GM19035 (cell line): Measurements from ENCODE around the gene MAD2L2.
"Not testable (repeated sequence)": the region's sequence is repeated elsewhere in the genome, so short reads cannot be mapped to it uniquely, and the experiment has no call there.

Source experiments
- ATAC-seq: cut with Tn5 transposase; IDR thresholded peaks from one replicate; pipeline ENCODE4 v1.9.1; 2021; ENCODE audit not compliant: unreplicated experiment

MAD2L2 gene

DNA sequence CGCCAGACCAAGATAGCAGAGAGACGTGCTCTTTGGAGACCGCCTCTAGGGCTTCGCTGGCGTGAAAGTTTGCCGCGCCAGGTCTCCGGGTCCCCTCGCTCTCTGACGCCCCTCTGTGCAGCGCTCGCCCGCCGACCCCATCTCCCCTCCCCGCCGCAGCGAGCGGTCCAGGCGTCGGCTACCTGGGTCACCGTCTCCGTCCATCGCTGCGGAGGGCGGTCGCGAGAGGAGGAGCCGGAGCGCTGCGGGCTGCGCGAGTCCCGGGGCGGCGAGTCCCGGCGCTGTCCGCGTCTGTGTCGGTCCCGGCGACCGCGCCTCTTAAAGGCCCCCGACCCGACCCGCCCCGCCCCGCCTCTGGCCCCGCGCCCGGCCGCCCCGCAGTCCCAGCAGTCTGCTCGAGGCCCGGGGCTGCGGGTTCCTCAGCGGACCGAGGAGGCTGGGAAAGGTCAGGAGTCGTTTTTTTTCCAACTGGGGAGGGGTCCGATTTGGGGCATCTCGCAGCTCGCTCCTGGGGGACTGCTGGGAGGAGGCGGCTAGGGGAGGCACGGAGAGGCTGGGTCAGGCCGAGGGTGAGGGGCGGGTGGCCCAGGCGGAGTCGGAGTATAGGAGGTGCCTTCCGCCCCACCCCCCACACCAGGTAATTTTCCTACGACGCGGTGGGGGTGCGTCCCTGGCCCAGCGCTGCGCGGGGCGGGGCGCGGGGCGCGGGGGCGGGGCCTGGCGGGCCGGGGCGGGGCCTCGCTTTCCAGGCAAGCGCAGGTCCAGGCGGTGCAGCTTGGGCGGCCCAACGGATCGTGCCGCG, 26.6 kb downstream of the MAD2L2 start, which contains the start of the genes FBXO2 and FBXO44:
Gene FBXO2 (minus strand): TSS at position 293 of the 802 bp plus-strand sequence. CDS start 89 bp downstream, at position 204.
Gene FBXO44 (plus strand): TSS at position 741 of the 802 bp plus-strand sequence. CDS start 959 bp downstream, outside the sequence.
- peak; percentile 72 for ATAC-seq

GRCh38 chr1:11653861-11654136, 27.1 kb downstream of the MAD2L2 start:
- ATAC-seq, result no peak

GRCh38 chr1:11653101-11653860, 27.7 kb downstream of the MAD2L2 start:
- no peak for ATAC-seq

GRCh38 chr1:11652203-11652780, 28.7 kb downstream of the MAD2L2 start:
- ATAC-seq, result no peak

- no peak for ATAC-seq
These were observed 29.9 kb downstream of the MAD2L2 start for GRCh38 chr1:11651017-11651416.

GRCh38 chr1:11650331-11650991, 30.5 kb downstream of the MAD2L2 start:
- ATAC-seq, result no peak

DNA sequence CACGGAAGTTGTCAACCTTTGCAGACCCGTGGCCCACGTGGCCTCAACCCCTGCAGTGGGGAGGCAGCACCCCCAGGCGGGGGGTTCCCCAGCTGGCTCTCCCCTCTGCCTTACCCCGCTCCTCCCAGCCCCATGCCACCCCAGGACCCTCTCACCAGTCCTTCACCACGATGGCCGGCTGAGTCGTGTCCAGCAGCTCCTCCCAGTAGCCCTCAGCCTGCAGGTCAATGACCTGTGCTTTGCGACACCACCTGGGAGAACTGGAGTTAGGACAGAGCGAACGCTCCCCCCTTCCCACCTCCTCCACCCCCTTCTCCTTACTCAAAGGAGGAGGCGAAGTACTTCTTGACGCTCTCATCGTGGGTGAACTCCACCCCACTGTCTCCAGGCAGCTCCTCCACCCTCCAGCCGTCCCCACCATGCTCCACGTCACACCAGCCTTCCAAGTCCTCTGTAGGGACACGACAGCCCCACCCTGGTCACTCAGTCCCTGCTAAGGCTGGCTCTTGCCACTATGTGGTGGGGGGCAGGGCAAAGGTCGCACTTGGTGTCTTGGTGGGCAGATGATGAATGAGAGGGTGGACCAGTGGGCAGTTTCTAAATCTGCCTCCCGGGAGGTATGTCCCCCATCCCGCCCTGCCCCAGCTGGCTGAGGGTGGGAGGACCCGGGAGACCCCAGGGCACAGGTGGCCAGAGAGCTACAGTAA, 31.2 kb downstream of the MAD2L2 start:
- ATAC-seq, result no peak

DNA sequence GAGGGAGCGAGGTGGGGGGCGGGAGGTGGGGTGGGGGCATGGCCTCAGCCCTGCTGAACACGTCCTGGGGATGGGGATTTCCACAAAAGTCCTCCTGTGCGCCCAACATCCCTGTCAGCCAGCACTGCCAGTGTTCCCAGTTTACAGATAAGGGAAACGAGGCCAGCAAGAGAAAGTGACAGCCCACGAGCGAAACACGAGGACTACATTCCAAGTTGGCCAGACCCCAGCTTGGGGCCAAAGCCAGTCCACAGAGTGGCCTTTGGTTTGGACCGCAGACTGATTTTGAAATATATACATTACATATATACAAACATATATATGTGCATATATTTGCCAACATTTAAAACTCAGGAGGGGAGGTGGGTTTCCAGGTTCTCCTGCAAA, 31.7 kb downstream of the MAD2L2 start:
- ATAC-seq, result no peak

- ATAC-seq, result no peak
These were observed 32.2 kb downstream of the MAD2L2 start for GRCh38 chr1:11648732-11649158.

DNA sequence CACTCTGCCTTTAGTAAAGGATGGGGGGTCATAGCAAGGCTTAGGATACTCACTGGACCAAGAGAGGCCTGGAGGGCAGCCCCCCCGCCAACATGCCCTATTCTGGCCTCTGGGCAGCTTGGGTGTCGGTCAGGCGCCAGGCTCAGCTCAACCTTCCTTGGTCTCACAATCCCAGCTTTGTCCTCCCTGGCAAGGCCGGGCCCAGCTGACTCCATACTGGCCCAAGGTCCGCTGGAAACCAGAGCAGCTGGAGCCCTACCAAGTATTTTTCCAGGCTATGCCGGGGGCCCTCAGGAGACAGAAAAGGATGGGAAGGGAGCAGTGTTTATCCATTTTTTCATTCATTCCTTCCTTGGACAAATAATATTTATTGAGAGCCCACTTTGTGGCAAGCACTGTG, 32.9 kb downstream of the MAD2L2 start:
- ATAC-seq, result no peak

- ATAC-seq, result no peak
These were observed 33.6 kb downstream of the MAD2L2 start for GRCh38 chr1:11647333-11647732.

DNA sequence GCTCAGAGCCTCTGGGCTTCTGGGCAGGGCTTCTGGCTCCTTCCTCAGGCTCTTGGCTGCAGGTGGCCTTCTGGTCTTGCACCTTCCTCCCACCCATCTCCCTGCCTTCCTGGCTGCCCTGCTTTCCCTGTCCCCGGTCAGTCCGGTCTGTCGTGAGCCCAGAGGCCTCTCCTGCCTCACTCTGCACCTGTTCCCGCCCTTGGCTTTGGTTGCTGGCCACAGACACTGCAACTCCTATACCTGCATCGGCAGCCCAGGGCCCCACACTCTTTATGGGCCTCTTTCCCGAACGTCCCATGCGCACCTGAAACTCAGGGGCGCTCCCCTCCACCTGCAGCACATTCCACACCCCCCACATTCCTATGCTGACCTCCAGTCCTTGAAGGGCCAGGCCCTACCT, 34.6 kb downstream of the MAD2L2 start:
- ATAC-seq, result no peak

DNA sequence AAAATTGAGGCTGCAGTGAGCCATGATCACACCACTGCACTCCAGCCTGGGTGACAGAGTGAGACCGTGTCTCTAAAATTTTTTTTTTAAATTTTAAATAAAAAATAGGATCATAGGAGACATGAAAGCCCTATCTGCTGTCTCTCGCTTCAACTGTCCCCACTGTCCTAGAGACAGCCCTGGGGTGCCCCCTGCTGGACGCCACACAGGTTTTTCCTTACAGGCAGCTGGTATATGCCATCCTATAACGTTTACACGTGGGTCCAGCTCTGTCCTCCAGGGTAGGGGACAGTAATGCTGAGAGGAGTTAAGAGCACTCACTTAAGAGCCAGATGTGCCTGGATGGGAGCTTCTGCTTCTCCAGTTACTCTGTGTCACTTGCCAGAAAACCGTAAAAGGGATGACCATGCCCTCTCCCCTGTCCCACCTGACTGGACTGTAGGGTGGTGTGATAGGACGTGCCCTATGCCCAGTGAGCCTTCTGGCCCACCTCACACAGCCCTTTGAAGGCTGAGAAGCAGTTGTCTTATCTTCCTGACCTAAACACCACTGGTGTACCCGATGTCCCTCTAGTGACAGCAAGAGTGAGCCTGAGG, 35.2 kb downstream of the MAD2L2 start:
- ATAC-seq, result no peak

- no peak for ATAC-seq
These were observed 35.7 kb downstream of the MAD2L2 start for GRCh38 chr1:11645270-11645669.

DNA sequence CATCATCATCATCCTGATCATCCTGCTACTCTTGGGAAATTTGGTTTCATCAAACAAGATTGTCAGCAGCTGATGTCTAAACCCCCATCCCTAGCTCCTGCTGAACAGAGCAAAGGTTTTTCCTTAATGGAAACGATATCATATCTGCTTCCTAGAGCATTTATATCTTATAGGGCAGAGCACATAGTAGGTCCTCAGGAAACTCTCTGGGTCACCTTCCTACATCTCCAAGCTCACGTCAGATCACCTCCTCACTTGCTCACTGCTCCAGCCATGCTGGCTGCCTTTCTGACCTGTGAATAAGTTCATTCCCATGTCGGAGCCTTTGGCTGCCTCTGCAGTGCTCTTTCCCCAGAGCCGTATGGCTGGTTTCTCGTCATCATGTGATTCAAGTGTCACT, 37.2 kb downstream of the MAD2L2 start:
- ATAC-seq, result no peak

DNA sequence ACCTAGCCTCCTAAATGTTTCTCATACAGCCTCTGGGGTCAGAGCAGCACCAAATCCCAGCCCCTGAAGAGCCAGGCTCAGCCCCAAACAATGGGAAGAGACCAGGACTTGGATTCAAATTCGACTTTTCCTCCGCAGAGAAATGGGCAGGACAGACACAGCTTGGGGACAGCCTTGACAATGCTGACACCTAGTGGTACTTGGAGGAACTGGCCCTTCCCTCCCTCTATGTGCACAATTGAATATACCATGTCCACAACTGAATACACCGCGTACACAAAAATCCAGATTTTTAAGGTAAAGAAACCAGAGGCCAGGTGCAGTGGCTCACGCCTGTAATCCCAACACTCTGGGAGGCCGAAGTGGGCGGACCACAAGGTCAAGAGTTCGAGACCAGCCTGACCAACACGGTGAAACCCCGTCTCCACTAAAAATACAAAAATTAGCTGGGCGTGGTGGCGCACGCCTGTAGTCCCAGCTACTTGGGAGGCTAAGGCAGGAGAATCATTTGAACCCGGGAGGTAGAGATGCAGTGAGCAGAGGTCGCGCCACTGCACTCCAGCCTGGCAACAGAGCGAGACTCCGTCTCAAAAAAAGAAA, 38.4 kb downstream of the MAD2L2 start:
- not testable (repeated sequence) for ATAC-seq

GRCh38 chr1:11641776-11642305, 39.1 kb downstream of the MAD2L2 start:
- ATAC-seq, result no peak

- no peak for ATAC-seq
These were observed 40.0 kb downstream of the MAD2L2 start for GRCh38 chr1:11640944-11641343.

- ATAC-seq, result no peak
These were observed 40.8 kb downstream of the MAD2L2 start for GRCh38 chr1:11640101-11640500.

GRCh38 chr1:11639372-11639771, 41.6 kb downstream of the MAD2L2 start:
- ATAC-seq, result no peak
